Activated naive CD4-positive, alpha-beta T cell treated with anti-CD3 and anti-CD28 coated beads, Interleukin-2, amount 10 ng/mL, durations not matched to agents 7 days and 5 days (primary cell): ENCODE measurements around the gene CD300LD.

Experiments used
- CTCF ChIA-PET: fragments of 350-600 bp; sonication (Branson Sonifier 250); formaldehyde crosslinking; loops from one replicate; lab custom pipeline; 2021; ENCODE audit warnings: antibody characterized with exemption; lab: Charles Lee
- DNase-seq: peaks from one replicate; pipeline ENCODE4 v3.0.0-alpha.2; 2020
- H3K27ac Mint-ChIP-seq: one replicate; pipeline ENCODE4 v1.8.0; 2021; ENCODE audit warnings: mild to moderate bottlenecking, moderate library complexity, mixed read lengths
- H3K27me3 Mint-ChIP-seq: one replicate; pipeline ENCODE4 v1.8.0; 2021; ENCODE audit warnings: mild to moderate bottlenecking, mixed read lengths
- H3K36me3 Mint-ChIP-seq: one replicate; pipeline ENCODE4 v1.8.0; 2021; ENCODE audit warnings: mixed read lengths
- H3K4me1 Mint-ChIP-seq: one replicate; pipeline ENCODE4 v1.8.0; 2021; ENCODE audit warnings: mixed read lengths
- H3K4me3 Mint-ChIP-seq: one replicate; pipeline ENCODE4 v1.8.0; 2021; ENCODE audit warnings: mild to moderate bottlenecking, moderate library complexity, mixed read lengths
- H3K9me3 Mint-ChIP-seq: one replicate; pipeline ENCODE4 v1.8.0; 2021; ENCODE audit warnings: mixed read lengths

CD300LD gene

GRCh38 chr17:74601944-74602572 is 10.0 kb upstream of the CD300LD start:
- CTCF ChIA-PET = interaction anchor here (0.7 to 2.3 kb wide), 5 partner anchors 10 to 144 kb away, joined by 3 to 7 read pairs (median 5); partner anchors contain the start of gene CD300LD
- Mint-ChIP-seq H3K27ac (no peak overlapping the region), H3K27me3 (peaks cover 67% of the 10 kb centered on the region), H3K9me3 (no peaks in the 10 kb centered on the region), H3K36me3 (no peaks in the 10 kb centered on the region), H3K4me3 (no peak overlapping the region), H3K4me1 (peaks cover 29% of the 10 kb centered on the region)
- peak; percentile 60 for DNase-seq

GRCh38 chr17:74599448-74599939 is 7.4 kb upstream of the CD300LD start:
- H3K36me3 Mint-ChIP-seq = no peaks in the 10 kb centered on the region
- DNase-seq = no peak
- CTCF ChIA-PET = interaction anchor here (1.0 kb wide), 1 partner anchor 162 kb away, joined by 3 read pairs; no protein-coding TSS in a partner anchor
- peaks cover 71% of the 10 kb centered on the region for H3K27me3 Mint-ChIP-seq
- H3K4me3 Mint-ChIP-seq = no peak overlapping the region
- no peak overlapping the region for H3K27ac Mint-ChIP-seq
- no peaks in the 10 kb centered on the region for H3K9me3 Mint-ChIP-seq
- H3K4me1 Mint-ChIP-seq = peaks cover 29% of the 10 kb centered on the region

GRCh38 chr17:74599023-74599399 is 6.9 kb upstream of the CD300LD start:
- CTCF ChIA-PET = no interaction called here
- Mint-ChIP-seq H3K36me3 (no peaks in the 10 kb centered on the region), H3K4me1 (peaks cover 29% of the 10 kb centered on the region), H3K4me3 (no peak overlapping the region), H3K27ac (no peak overlapping the region), H3K27me3 (peaks cover 69% of the 10 kb centered on the region), H3K9me3 (no peaks in the 10 kb centered on the region)
- no peak for DNase-seq

- H3K27me3 Mint-ChIP-seq = peaks cover 65% of the 10 kb centered on the region
- no peak for DNase-seq
- peaks cover 27% of the 10 kb centered on the region for H3K4me1 Mint-ChIP-seq
- H3K9me3 Mint-ChIP-seq = no peaks in the 10 kb centered on the region
- no peak overlapping the region for H3K4me3 Mint-ChIP-seq
- CTCF ChIA-PET = interaction anchor here (1.3 kb wide), 1 partner anchor 36 kb away, joined by 3 read pairs; no protein-coding TSS in a partner anchor
- no peaks in the 10 kb centered on the region for H3K36me3 Mint-ChIP-seq
- H3K27ac Mint-ChIP-seq = peak overlapping the region; percentile 60
Measured at GRCh38 chr17:74598346-74599022, 6.4 kb upstream of the CD300LD start.

- Mint-ChIP-seq H3K4me1 (peaks cover 25% of the 10 kb centered on the region), H3K4me3 (no peak overlapping the region), H3K9me3 (no peaks in the 10 kb centered on the region), H3K27ac (no peak overlapping the region), H3K27me3 (peaks cover 60% of the 10 kb centered on the region), H3K36me3 (no peaks in the 10 kb centered on the region)
- DNase-seq = no peak
- CTCF ChIA-PET = interaction anchor here (1.3 kb wide), 1 partner anchor 35 kb away, joined by 3 read pairs; no protein-coding TSS in a partner anchor
Measured at GRCh38 chr17:74597069-74597790, 5.1 kb upstream of the CD300LD start.

- CTCF ChIA-PET = interaction anchor here (0.7 kb wide), 1 partner anchor 29 kb away, joined by 3 read pairs; no protein-coding TSS in a partner anchor
- Mint-ChIP-seq H3K4me1 (peaks cover 32% of the 10 kb centered on the region), H3K4me3 (no peak overlapping the region), H3K27me3 (peaks cover 55% of the 10 kb centered on the region), H3K9me3 (peaks cover 2% of the 10 kb centered on the region), H3K27ac (no peak overlapping the region), H3K36me3 (no peaks in the 10 kb centered on the region)
- DNase-seq = no peak
Measured at GRCh38 chr17:74595037-74595750, 3.1 kb upstream of the CD300LD start.

- no peaks in the 10 kb centered on the region for H3K36me3 Mint-ChIP-seq
- H3K4me3 Mint-ChIP-seq = no peak overlapping the region
- peaks cover 2% of the 10 kb centered on the region for H3K9me3 Mint-ChIP-seq
- peaks cover 32% of the 10 kb centered on the region for H3K27me3 Mint-ChIP-seq
- H3K27ac Mint-ChIP-seq = no peak overlapping the region
- peaks cover 18% of the 10 kb centered on the region for H3K4me1 Mint-ChIP-seq
- CTCF ChIA-PET = interaction anchor here (0.6 to 2.6 kb wide), 3 partner anchors 11 to 211 kb away, joined by 3 to 13 read pairs (median 4); no protein-coding TSS in a partner anchor
- no peak for DNase-seq
Measured at GRCh38 chr17:74591503-74591902, 580 bp downstream of the CD300LD start.

GRCh38 chr17:74585711-74586110 is 6.4 kb downstream of the CD300LD start:
- no peaks in the 10 kb centered on the region for H3K36me3 Mint-ChIP-seq
- H3K27me3 Mint-ChIP-seq = peaks cover 18% of the 10 kb centered on the region
- DNase-seq = no peak
- H3K9me3 Mint-ChIP-seq = peaks cover 11% of the 10 kb centered on the region
- no peak overlapping the region for H3K4me3 Mint-ChIP-seq
- peaks cover 2% of the 10 kb centered on the region for H3K4me1 Mint-ChIP-seq
- H3K27ac Mint-ChIP-seq = no peak overlapping the region
- CTCF ChIA-PET = interaction anchor here (1.0 kb wide), 1 partner anchor 207 kb away, joined by 3 read pairs; no protein-coding TSS in a partner anchor

GRCh38 chr17:74584292-74585060 is 7.6 kb downstream of the CD300LD start:
- CTCF ChIA-PET = no interaction called here
- Mint-ChIP-seq H3K27me3 (peaks cover 18% of the 10 kb centered on the region), H3K9me3 (peaks cover 11% of the 10 kb centered on the region), H3K27ac (no peak overlapping the region), H3K4me3 (no peak overlapping the region), H3K4me1 (peaks cover 13% of the 10 kb centered on the region), H3K36me3 (no peaks in the 10 kb centered on the region)
- DNase-seq = no peak

GRCh38 chr17:74582633-74583032 is 9.4 kb downstream of the CD300LD start:
- H3K27me3 Mint-ChIP-seq = peaks cover 18% of the 10 kb centered on the region
- H3K9me3 Mint-ChIP-seq = peaks cover 11% of the 10 kb centered on the region
- peaks cover 17% of the 10 kb centered on the region for H3K4me1 Mint-ChIP-seq
- no peaks in the 10 kb centered on the region for H3K36me3 Mint-ChIP-seq
- CTCF ChIA-PET = no interaction called here
- no peak overlapping the region for H3K27ac Mint-ChIP-seq
- no peak overlapping the region for H3K4me3 Mint-ChIP-seq
- no peak for DNase-seq

GRCh38 chr17:74579900-74580299 is 12.2 kb downstream of the CD300LD start:
- peaks cover 17% of the 10 kb centered on the region for H3K4me1 Mint-ChIP-seq
- peak overlapping the region; percentile 55 for H3K27ac Mint-ChIP-seq
- peaks cover 10% of the 10 kb centered on the region for H3K9me3 Mint-ChIP-seq
- peaks cover 29% of the 10 kb centered on the region for H3K27me3 Mint-ChIP-seq
- CTCF ChIA-PET = interaction anchor here (1.6 kb wide), 1 partner anchor 14 kb away, joined by 7 read pairs; no protein-coding TSS in a partner anchor
- no peak for DNase-seq
- H3K4me3 Mint-ChIP-seq = no peak overlapping the region
- no peaks in the 10 kb centered on the region for H3K36me3 Mint-ChIP-seq

GRCh38 chr17:74578979-74579378 is 13.1 kb downstream of the CD300LD start:
- Mint-ChIP-seq H3K27me3 (peaks cover 30% of the 10 kb centered on the region), H3K27ac (no peak overlapping the region)
- CTCF ChIA-PET = interaction anchor here (1.6 to 3.1 kb wide), 2 partner anchors 13 kb away, joined by 7 to 10 read pairs; partner anchors contain the start of gene CD300H

More at GRCh38 chr17:74578979-74579378, 13.1 kb downstream of the CD300LD start:
- DNase-seq = no peak
- Mint-ChIP-seq H3K4me3 (no peak overlapping the region), H3K9me3 (peaks cover 2% of the 10 kb centered on the region), H3K36me3 (no peaks in the 10 kb centered on the region), H3K4me1 (peaks cover 17% of the 10 kb centered on the region)
